PC-9 (cell line): Measurements from ENCODE around the gene KAT6B.

Experiments
- CTCF ChIP-seq: fragments of 200-600 bp; sonication (generic); conservative IDR thresholded peaks from 2 replicates; pipeline ENCODE4 v1.6.1; 2017; ENCODE audit warnings: mixed run types, antibody characterized with exemption, mild to moderate bottlenecking, moderate library complexity
- EZH2 ChIP-seq: fragments of 200-600 bp; sonication (generic); IDR thresholded peaks from 2 replicates; pipeline ENCODE4 v1.8.0; 2017; ENCODE audit warnings: antibody characterized with exemption, low read depth

- TF ChIP-seq CTCF (no peak), EZH2 (no peak)
Measured at GRCh38 chr10:74870191-74870590, 43.8 kb downstream of the KAT6B start.
